ENCODE measurements around the gene AKAP6.

The AKAP6 gene

GRCh38 chr14:32707742-32708500 is 378.8 kb downstream of the AKAP6 start:
- Mint-ChIP-seq H3K9me3 (no peaks in the 10 kb centered on the region), H3K27ac (no peak overlapping the region), H3K27me3 (no peaks in the 10 kb centered on the region), H3K4me1 (no peaks in the 10 kb centered on the region), H3K4me3 (no peak overlapping the region), H3K36me3 (no peaks in the 10 kb centered on the region)
- DNase-seq = no peak
- CTCF ChIA-PET = no interaction called here

GRCh38 chr14:32709027-32709426 is 379.9 kb downstream of the AKAP6 start:
- Mint-ChIP-seq H3K27me3 (no peaks in the 10 kb centered on the region), H3K9me3 (no peaks in the 10 kb centered on the region), H3K36me3 (no peaks in the 10 kb centered on the region), H3K27ac (no peak overlapping the region), H3K4me1 (no peaks in the 10 kb centered on the region), H3K4me3 (no peak overlapping the region)
- CTCF ChIA-PET = no interaction called here
- DNase-seq = no peak

GRCh38 chr14:32710231-32710671 is 381.2 kb downstream of the AKAP6 start:
- Mint-ChIP-seq H3K27me3 (no peaks in the 10 kb centered on the region), H3K36me3 (no peaks in the 10 kb centered on the region), H3K4me1 (no peaks in the 10 kb centered on the region), H3K27ac (no peak overlapping the region), H3K4me3 (no peak overlapping the region), H3K9me3 (no peaks in the 10 kb centered on the region)
- no peak for DNase-seq
- CTCF ChIA-PET = no interaction called here

GRCh38 chr14:32710731-32711680 is 381.9 kb downstream of the AKAP6 start:
- no peak for DNase-seq
- H3K9me3 Mint-ChIP-seq = no peaks in the 10 kb centered on the region
- no peaks in the 10 kb centered on the region for H3K4me1 Mint-ChIP-seq
- no peak overlapping the region for H3K27ac Mint-ChIP-seq
- no peaks in the 10 kb centered on the region for H3K27me3 Mint-ChIP-seq
- no peak overlapping the region for H3K4me3 Mint-ChIP-seq
- no peaks in the 10 kb centered on the region for H3K36me3 Mint-ChIP-seq
- CTCF ChIA-PET = interaction anchor here (0.8 to 1.3 kb wide), 3 partner anchors 1077 to 1082 kb away, joined by 3 to 4 read pairs (median 4); no protein-coding TSS in a partner anchor

- Mint-ChIP-seq H3K36me3 (no peaks in the 10 kb centered on the region), H3K4me3 (no peak overlapping the region), H3K27ac (no peak overlapping the region), H3K27me3 (no peaks in the 10 kb centered on the region), H3K9me3 (no peaks in the 10 kb centered on the region), H3K4me1 (no peaks in the 10 kb centered on the region)
- no peak for DNase-seq
- CTCF ChIA-PET = no interaction called here
Measured at GRCh38 chr14:32713856-32714255, 384.8 kb downstream of the AKAP6 start.

GRCh38 chr14:32719601-32720000 is 390.5 kb downstream of the AKAP6 start:
- no peak for DNase-seq
- Mint-ChIP-seq H3K4me1 (no peaks in the 10 kb centered on the region), H3K36me3 (no peaks in the 10 kb centered on the region), H3K9me3 (no peaks in the 10 kb centered on the region), H3K4me3 (no peak overlapping the region), H3K27ac (no peak overlapping the region), H3K27me3 (no peaks in the 10 kb centered on the region)
- CTCF ChIA-PET = no interaction called here

- Mint-ChIP-seq H3K4me3 (no peak overlapping the region), H3K9me3 (no peaks in the 10 kb centered on the region), H3K27me3 (no peaks in the 10 kb centered on the region), H3K27ac (no peak overlapping the region), H3K36me3 (no peaks in the 10 kb centered on the region), H3K4me1 (no peaks in the 10 kb centered on the region)
- DNase-seq = no peak
- CTCF ChIA-PET = no interaction called here
Measured at GRCh38 chr14:32720927-32721326, 391.8 kb downstream of the AKAP6 start.

- no peak for DNase-seq
- Mint-ChIP-seq H3K36me3 (no peaks in the 10 kb centered on the region), H3K27me3 (no peaks in the 10 kb centered on the region), H3K27ac (no peak overlapping the region), H3K4me3 (no peak overlapping the region), H3K4me1 (no peaks in the 10 kb centered on the region), H3K9me3 (no peaks in the 10 kb centered on the region)
- CTCF ChIA-PET = no interaction called here
Measured at GRCh38 chr14:32722631-32723183, 393.6 kb downstream of the AKAP6 start.

- no peaks in the 10 kb centered on the region for H3K36me3 Mint-ChIP-seq
- no peaks in the 10 kb centered on the region for H3K4me1 Mint-ChIP-seq
- H3K27ac Mint-ChIP-seq = no peak overlapping the region
- CTCF ChIA-PET = no interaction called here
- H3K9me3 Mint-ChIP-seq = no peaks in the 10 kb centered on the region
- no peaks in the 10 kb centered on the region for H3K27me3 Mint-ChIP-seq
- no peak for DNase-seq
- H3K4me3 Mint-ChIP-seq = no peak overlapping the region
Measured at GRCh38 chr14:32724867-32725471, 395.9 kb downstream of the AKAP6 start.

GRCh38 chr14:32726516-32726915 is 397.4 kb downstream of the AKAP6 start:
- no peak for DNase-seq
- H3K36me3 Mint-ChIP-seq = no peaks in the 10 kb centered on the region
- no peaks in the 10 kb centered on the region for H3K27me3 Mint-ChIP-seq
- no peak overlapping the region for H3K27ac Mint-ChIP-seq
- H3K4me3 Mint-ChIP-seq = no peak overlapping the region
- H3K9me3 Mint-ChIP-seq = no peaks in the 10 kb centered on the region
- CTCF ChIA-PET = no interaction called here
- H3K4me1 Mint-ChIP-seq = no peaks in the 10 kb centered on the region

- Mint-ChIP-seq H3K27me3 (no peaks in the 10 kb centered on the region), H3K4me1 (no peaks in the 10 kb centered on the region), H3K4me3 (no peak overlapping the region), H3K27ac (no peak overlapping the region), H3K9me3 (no peaks in the 10 kb centered on the region), H3K36me3 (no peaks in the 10 kb centered on the region)
- no peak for DNase-seq
- CTCF ChIA-PET = no interaction called here
Measured at GRCh38 chr14:32727832-32728231, 398.7 kb downstream of the AKAP6 start.

- CTCF ChIA-PET = no interaction called here
- Mint-ChIP-seq H3K4me1 (no peaks in the 10 kb centered on the region), H3K9me3 (no peaks in the 10 kb centered on the region), H3K27me3 (no peaks in the 10 kb centered on the region), H3K4me3 (no peak overlapping the region), H3K27ac (no peak overlapping the region), H3K36me3 (no peaks in the 10 kb centered on the region)
- DNase-seq = no peak
Measured at GRCh38 chr14:32728526-32728925, 399.4 kb downstream of the AKAP6 start.

GRCh38 chr14:32728976-32729375 is 399.9 kb downstream of the AKAP6 start:
- H3K27ac Mint-ChIP-seq = no peak overlapping the region
- no peaks in the 10 kb centered on the region for H3K9me3 Mint-ChIP-seq
- CTCF ChIA-PET = no interaction called here
- H3K36me3 Mint-ChIP-seq = no peaks in the 10 kb centered on the region
- H3K27me3 Mint-ChIP-seq = no peaks in the 10 kb centered on the region
- H3K4me3 Mint-ChIP-seq = no peak overlapping the region
- no peaks in the 10 kb centered on the region for H3K4me1 Mint-ChIP-seq
- no peak for DNase-seq

GRCh38 chr14:32731249-32731648 is 402.2 kb downstream of the AKAP6 start:
- no peaks in the 10 kb centered on the region for H3K36me3 Mint-ChIP-seq
- CTCF ChIA-PET = no interaction called here

More at GRCh38 chr14:32731249-32731648, 402.2 kb downstream of the AKAP6 start:
- H3K4me1 Mint-ChIP-seq = no peaks in the 10 kb centered on the region
- H3K9me3 Mint-ChIP-seq = no peaks in the 10 kb centered on the region
- H3K27ac Mint-ChIP-seq = no peak overlapping the region
- no peaks in the 10 kb centered on the region for H3K27me3 Mint-ChIP-seq
- no peak for DNase-seq
- no peak overlapping the region for H3K4me3 Mint-ChIP-seq

Data from activated naive CD4-positive, alpha-beta T cell treated with anti-CD3 and anti-CD28 coated beads, Interleukin-2, amount 10 ng/mL, durations not matched to agents 7 days and 5 days (primary cell).